ENCODE measurements around the gene MSLN.

Gene MSLN

DNA sequence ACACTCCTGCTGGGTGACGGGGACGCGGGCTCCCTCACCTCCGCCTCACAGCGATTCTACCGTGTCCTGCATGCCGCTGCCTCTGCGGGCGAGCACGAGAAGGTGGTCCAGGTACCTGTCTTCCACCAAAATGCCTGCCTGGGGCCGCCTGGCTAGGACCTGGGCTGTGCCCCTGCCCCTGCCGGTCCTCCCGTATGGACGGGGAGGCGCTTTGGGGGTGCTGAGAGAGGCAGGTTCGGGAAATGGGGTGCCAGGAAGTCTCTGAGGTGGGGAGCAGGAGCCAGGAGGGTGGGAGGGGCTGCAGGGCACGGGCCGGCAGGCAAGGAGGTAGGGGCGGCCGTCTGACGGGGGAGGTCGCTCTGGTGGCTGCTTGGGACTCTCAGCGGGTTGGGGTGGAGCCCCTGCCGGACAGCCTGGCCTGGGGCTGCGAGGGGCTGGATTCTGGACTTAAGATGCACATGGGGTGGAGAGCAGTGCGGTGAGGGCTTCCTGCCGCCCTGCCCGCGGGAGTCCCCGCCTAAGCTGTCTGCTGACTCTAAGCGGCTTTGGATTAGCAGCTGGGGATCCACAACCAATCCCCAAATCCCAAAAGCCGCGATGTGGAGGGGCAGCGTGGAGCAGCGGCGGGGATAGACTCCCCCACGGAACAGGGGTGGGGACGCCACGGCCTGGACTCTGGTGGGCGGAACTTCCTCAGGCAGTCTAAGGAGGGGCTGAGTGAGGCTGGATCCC is 33.7 kb downstream of the MSLN start:
- Histone ChIP-seq H3K27me3 (ENCODE audit: control insufficient read depth, insufficient read depth, low read length, poor library complexity, severe bottlenecking) (peaks cover 10% of the 10 kb centered on the region), H3K27ac (ENCODE audit: insufficient read depth, low read depth, low read length, poor library complexity, severe bottlenecking) (no peak overlapping the region), H3K4me1 (ENCODE audit: control insufficient read depth, insufficient read depth, low read length) (peaks cover 5% of the 10 kb centered on the region), H3K36me3 (ENCODE audit: control insufficient read depth, insufficient read depth, low read length) (peaks cover 28% of the 10 kb centered on the region), H3K9me3 (ENCODE audit: control insufficient read depth, low read length) (no peaks in the 10 kb centered on the region), H3K4me3 (ENCODE audit: insufficient read depth, low read depth, low read length) (no peak overlapping the region)
- 92 to 94% methylated on average over 40 of the region's 40 CpGs for WGBS, 2 experiments

DNA sequence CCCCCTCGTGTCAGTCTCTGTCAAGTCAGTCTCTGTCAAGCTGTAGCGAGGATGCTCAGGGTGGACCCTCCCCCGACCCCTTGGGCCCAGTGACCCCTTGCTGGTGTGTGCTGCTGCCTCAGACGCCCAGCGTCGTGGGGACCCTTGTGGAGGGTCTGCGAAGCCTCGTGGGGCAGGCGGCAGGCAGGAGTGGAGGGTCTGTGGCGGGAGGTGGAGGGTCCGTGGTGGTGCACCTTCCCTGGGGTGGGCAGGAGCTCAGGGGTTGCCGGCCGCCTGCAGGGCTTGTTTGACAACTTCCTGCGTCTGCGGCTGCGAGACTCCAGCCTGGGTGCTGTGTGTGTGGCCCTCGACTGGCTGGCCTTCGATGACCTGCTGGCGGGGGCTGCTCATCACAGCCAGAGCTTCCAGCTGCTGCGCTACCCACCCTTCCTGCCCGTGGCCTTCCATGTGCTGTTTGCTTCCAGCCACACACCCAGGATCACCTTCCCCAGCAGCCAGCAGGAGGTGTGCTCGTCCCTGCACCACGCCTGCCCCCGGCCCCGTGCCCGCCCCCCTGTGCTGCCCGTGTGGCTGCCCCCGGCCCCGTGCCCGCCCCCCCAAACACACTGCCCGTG is 34.4 kb downstream of the MSLN start:
- Histone ChIP-seq H3K36me3 (ENCODE audit: control insufficient read depth, insufficient read depth, low read length) (peaks cover 28% of the 10 kb centered on the region), H3K27ac (ENCODE audit: insufficient read depth, low read depth, low read length, poor library complexity, severe bottlenecking) (no peak overlapping the region), H3K9me3 (ENCODE audit: control insufficient read depth, low read length) (no peaks in the 10 kb centered on the region), H3K27me3 (ENCODE audit: control insufficient read depth, insufficient read depth, low read length, poor library complexity, severe bottlenecking) (peaks cover 17% of the 10 kb centered on the region), H3K4me1 (ENCODE audit: control insufficient read depth, insufficient read depth, low read length) (peaks cover under 1% of the 10 kb centered on the region), H3K4me3 (ENCODE audit: insufficient read depth, low read depth, low read length) (no peak overlapping the region)
- WGBS, 2 experiments, result 91 to 94% methylated on average over 26 to 30 of the region's 31 CpGs

DNA sequence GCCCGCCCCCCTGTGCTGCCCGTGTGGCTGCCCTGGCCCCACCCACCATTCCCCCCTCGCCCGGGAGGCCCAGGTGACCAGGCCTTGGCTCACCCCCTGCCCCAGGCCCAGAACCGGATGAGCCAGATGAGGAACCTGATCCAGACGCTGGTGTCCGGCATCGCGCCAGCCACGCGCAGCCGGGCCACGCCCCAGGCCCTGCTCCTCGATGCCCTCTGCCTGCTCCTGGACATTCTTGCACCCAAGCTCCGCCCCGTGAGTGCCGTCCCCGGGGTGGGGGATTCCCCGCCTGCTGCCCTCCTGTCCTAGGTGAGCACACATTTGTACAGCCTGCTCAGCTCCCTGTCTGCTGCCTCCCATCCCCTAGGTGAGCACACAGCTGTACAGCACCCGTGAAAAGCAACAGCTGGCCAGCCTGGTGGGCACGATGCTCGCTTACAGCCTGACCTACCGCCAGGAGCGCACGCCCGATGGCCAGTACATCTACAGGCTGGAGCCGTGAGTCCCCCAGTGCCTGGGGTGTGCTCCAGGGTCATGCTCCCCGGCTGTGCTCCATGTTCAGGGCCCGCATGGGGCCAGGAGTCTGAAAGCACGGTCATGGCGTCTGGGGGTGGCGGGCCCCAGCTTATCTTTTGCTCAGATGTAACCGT is 35.2 kb downstream of the MSLN start:
- 93 to 95% methylated on average over 32 of the region's 33 CpGs for WGBS, 2 experiments
- Histone ChIP-seq H3K36me3 (ENCODE audit: control insufficient read depth, insufficient read depth, low read length) (peaks cover 20% of the 10 kb centered on the region), H3K4me3 (ENCODE audit: insufficient read depth, low read depth, low read length) (no peak overlapping the region)

DNA sequence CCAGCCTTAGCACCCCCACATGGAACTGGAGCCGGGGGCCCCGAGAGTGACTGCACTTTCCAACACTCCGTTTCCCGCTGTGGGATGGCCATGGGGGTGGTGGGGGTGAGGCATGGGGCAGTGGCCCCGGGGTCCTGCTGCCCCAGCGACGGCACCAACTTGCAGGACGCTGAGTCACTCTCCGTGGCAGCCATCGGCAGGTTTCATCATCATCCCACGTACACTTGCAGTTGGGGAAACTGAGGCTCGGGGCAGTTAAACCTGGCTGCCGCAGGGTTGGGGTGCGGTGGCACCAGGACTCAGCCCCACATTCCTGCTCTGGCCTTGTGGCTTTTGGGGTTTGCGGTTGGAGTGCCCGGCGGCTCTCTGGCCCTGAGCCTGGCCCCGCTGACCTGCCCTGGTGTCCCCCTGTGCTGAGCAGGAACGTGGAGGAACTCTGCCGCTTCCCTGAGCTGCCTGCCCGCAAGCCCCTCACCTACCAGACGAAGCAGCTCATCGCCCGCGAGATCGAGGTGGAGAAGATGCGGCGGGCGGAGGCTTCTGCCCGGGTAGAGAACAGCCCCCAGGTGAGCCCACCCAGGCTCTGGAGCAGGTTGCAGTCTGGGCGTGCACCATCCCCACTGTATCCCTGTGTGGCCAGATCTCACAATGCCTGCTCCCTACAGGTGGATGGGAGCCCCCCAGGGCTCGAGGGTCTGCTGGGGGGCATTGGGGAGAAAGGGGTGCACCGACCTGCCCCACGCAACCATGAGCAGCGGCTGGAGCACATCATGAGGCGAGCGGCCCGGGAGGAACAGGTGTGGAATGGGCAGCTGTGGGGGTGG is 36.0 kb downstream of the MSLN start:
- Histone ChIP-seq H3K27me3 (ENCODE audit: control insufficient read depth, insufficient read depth, low read length, poor library complexity, severe bottlenecking) (peaks cover 32% of the 10 kb centered on the region), H3K9me3 (ENCODE audit: control insufficient read depth, low read length) (no peaks in the 10 kb centered on the region), H3K36me3 (ENCODE audit: control insufficient read depth, insufficient read depth, low read length) (peaks cover 12% of the 10 kb centered on the region), H3K4me1 (ENCODE audit: control insufficient read depth, insufficient read depth, low read length) (peaks cover 11% of the 10 kb centered on the region), H3K27ac (ENCODE audit: insufficient read depth, low read depth, low read length, poor library complexity, severe bottlenecking) (no peak overlapping the region), H3K4me3 (ENCODE audit: insufficient read depth, low read depth, low read length) (no peak overlapping the region)
- WGBS, 2 experiments, result 95 to 96% methylated on average over 38 of the region's 38 CpGs

More for the DNA sequence above, 35.2 kb downstream of the MSLN start:
- Histone ChIP-seq H3K27me3 (ENCODE audit: control insufficient read depth, insufficient read depth, low read length, poor library complexity, severe bottlenecking) (peaks cover 24% of the 10 kb centered on the region), H3K27ac (ENCODE audit: insufficient read depth, low read depth, low read length, poor library complexity, severe bottlenecking) (no peak overlapping the region), H3K4me1 (ENCODE audit: control insufficient read depth, insufficient read depth, low read length) (peaks cover 6% of the 10 kb centered on the region), H3K9me3 (ENCODE audit: control insufficient read depth, low read length) (no peaks in the 10 kb centered on the region)

DNA sequence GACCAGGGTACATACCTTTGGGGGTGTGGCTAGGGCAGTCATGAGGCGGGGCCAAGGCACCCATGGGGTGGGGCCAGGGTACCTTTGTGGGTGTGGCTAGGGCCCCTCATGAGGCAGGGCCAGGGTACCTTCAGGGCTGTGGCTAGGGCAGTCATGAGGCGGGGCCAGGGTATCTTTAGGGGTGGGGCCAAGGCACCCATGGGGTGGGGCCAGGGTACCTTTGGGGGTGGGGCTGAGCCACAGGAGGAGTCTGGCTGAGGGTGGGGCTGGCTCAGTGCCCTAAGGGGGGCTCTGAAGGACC is 36.5 kb downstream of the MSLN start:
- Histone ChIP-seq H3K27me3 (ENCODE audit: control insufficient read depth, insufficient read depth, low read length, poor library complexity, severe bottlenecking) (peaks cover 38% of the 10 kb centered on the region), H3K36me3 (ENCODE audit: control insufficient read depth, insufficient read depth, low read length) (peaks cover 8% of the 10 kb centered on the region), H3K4me1 (ENCODE audit: control insufficient read depth, insufficient read depth, low read length) (peaks cover 11% of the 10 kb centered on the region), H3K9me3 (ENCODE audit: control insufficient read depth, low read length) (no peaks in the 10 kb centered on the region), H3K4me3 (ENCODE audit: insufficient read depth, low read depth, low read length) (no peak overlapping the region), H3K27ac (ENCODE audit: insufficient read depth, low read depth, low read length, poor library complexity, severe bottlenecking) (no peak overlapping the region)
- 94 to 95% methylated on average over 2 of the region's 2 CpGs for WGBS, 2 experiments

DNA sequence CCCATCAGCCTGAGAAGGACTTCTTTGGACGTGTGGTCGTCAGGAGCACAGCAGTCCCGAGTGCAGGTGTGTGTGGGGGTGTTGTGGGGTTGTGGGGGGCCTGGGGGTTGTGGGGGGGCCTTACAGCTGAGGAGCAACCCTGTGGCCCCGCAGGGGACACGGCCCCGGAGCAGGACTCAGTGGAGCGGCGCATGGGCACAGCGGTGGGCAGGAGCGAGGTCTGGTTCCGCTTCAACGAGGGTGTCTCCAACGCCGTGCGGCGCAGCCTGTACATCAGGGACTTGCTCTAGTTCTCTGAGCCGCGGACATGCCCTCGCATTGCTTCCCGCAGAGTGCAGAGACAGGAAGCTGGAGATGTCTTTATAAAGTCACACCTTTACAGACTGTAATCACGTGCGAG is 37.2 kb downstream of the MSLN start:
- 95 to 98% methylated on average over 22 of the region's 22 CpGs for WGBS, 2 experiments
- H3K4me1 ChIP-seq (ENCODE audit: control insufficient read depth, insufficient read depth, low read length), result peaks cover 11% of the 10 kb centered on the region
- H3K27me3 ChIP-seq (ENCODE audit: control insufficient read depth, insufficient read depth, low read length, poor library complexity, severe bottlenecking), result peaks cover 44% of the 10 kb centered on the region
- no peak overlapping the region for H3K27ac ChIP-seq (ENCODE audit: insufficient read depth, low read depth, low read length, poor library complexity, severe bottlenecking)
- H3K9me3 ChIP-seq (ENCODE audit: control insufficient read depth, low read length), result no peaks in the 10 kb centered on the region
- peaks cover 4% of the 10 kb centered on the region for H3K36me3 ChIP-seq (ENCODE audit: control insufficient read depth, insufficient read depth, low read length)
- H3K4me3 ChIP-seq (ENCODE audit: insufficient read depth, low read depth, low read length), result no peak overlapping the region

DNA sequence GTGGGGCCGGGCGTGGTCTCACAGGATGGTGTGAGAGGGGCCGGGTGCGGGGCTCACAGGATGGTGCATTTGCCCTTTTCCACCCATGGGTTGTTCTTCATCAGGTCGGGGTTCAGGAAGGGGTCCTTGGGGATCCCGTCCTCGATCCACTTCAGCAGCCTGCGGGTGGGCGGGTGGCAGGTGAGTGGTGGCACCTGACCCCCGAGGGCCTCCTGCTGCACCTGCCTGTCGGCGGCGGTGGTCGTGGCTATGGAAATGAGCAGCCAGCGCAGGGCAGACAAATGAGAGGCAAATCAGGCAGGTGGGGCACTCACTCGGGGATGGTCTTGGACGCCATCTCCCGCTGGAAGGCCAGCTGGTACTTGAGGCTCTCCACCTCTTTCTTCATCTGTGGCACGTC is 38.1 kb downstream of the MSLN start:
- H3K4me1 ChIP-seq (ENCODE audit: control insufficient read depth, insufficient read depth, low read length), result peaks cover 11% of the 10 kb centered on the region
- peaks cover 54% of the 10 kb centered on the region for H3K27me3 ChIP-seq (ENCODE audit: control insufficient read depth, insufficient read depth, low read length, poor library complexity, severe bottlenecking)
- no peaks in the 10 kb centered on the region for H3K9me3 ChIP-seq (ENCODE audit: control insufficient read depth, low read length)
- no peak overlapping the region for H3K4me3 ChIP-seq (ENCODE audit: insufficient read depth, low read depth, low read length)
- H3K27ac ChIP-seq (ENCODE audit: insufficient read depth, low read depth, low read length, poor library complexity, severe bottlenecking), result no peak overlapping the region
- 93 to 94% methylated on average over 19 of the region's 19 CpGs for WGBS, 2 experiments
- H3K36me3 ChIP-seq (ENCODE audit: control insufficient read depth, insufficient read depth, low read length), result peaks cover 4% of the 10 kb centered on the region

DNA sequence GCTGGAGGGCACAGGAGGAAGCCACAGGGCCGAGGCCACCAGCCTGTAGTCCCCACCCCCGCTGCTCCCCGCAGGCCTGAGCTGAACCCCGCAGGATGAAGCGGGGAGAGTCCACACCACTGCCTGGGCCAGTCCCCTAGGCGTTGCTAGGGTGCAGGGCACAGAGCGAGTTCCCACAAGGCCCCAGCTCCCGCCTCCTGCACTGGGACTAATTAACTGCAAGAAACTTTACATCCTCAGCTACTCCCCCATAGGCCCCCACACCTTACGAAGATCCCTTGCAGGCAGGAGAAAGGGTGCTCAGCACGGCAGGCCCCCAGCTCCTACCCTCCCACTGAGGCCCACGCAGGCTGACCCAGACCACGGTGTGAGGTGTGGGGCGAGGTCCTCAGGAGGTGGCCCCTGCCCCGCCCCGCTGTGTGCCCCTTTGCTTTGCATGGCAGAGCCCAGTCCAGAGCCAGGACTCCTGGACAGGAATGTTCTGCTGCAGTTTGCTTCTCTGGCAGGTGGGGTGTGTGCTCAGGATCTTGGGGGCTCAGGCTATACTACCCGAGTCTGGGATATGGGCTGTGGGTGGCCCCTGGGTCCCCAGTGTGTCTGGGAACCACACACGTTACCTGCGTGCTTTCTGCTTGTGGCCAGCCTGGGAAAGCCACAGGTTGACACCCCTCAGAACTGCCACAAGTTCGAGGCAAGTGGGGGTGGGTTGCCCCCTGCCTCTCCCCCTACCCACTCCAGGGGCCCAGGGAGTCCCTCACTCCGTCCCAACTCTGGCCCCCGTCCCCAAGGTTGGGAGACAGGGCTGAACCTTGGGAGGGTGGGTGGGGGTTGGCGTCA is 38.8 kb downstream of the MSLN start:
- H3K4me1 ChIP-seq (ENCODE audit: control insufficient read depth, insufficient read depth, low read length), result peaks cover 11% of the 10 kb centered on the region
- H3K36me3 ChIP-seq (ENCODE audit: control insufficient read depth, insufficient read depth, low read length), result peaks cover 4% of the 10 kb centered on the region
- 83 to 87% methylated on average over 22 of the region's 22 CpGs for WGBS, 2 experiments
- H3K9me3 ChIP-seq (ENCODE audit: control insufficient read depth, low read length), result no peaks in the 10 kb centered on the region
- H3K27me3 ChIP-seq (ENCODE audit: control insufficient read depth, insufficient read depth, low read length, poor library complexity, severe bottlenecking), result peaks cover 56% of the 10 kb centered on the region
- no peak overlapping the region for H3K27ac ChIP-seq (ENCODE audit: insufficient read depth, low read depth, low read length, poor library complexity, severe bottlenecking)
- no peak overlapping the region for H3K4me3 ChIP-seq (ENCODE audit: insufficient read depth, low read depth, low read length)

DNA sequence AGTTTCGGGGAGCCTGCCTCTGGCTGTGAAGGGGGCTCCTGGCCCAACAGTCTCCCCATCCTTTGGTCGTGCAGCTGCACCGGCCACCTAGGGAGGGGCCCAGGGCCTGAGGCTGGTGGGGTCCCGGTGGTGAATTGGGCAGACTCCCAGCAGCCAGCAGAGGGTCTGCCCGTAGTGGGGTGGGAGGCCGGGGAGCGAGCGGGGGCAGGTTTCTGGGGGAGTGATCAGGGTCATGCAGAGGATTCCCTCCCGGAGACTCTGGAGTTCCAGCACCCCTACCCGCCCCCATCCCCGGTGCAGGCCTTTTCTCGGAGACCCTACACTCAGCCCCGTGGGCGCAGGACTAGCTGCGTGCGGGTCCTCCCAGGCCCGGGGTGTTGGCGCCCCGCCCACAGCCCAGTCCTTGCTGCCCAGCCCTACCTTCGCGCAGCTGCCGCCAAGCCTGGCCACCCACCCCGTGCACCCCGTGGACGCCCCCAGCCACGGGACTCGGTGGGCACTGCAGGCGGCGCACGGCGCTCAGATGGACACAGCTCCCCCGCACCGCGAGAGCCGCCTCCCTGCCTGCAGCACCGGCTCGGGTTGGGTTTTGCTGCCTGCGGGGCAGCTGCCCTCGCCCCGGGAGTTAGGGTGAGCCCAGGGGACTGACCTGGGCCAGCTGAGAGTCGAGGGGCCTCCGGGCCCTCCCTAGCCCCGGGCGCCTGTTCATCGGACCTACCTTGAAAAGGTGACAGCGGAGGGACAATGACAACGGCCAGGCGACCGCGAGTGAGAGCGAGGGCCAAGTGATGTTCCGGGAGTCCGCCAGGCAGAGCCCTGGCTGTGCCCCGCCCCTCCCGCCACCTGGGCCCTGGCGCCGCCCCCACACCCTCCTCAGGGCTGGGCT is 39.7 kb downstream of the MSLN start, which contains the start of gene GNG13:
Gene GNG13 (minus strand): TSS at position 787 of the 886 bp plus-strand sequence. CDS start 1,657 bp downstream, outside the sequence.
- Histone ChIP-seq H3K36me3 (ENCODE audit: control insufficient read depth, insufficient read depth, low read length) (peaks cover 4% of the 10 kb centered on the region), H3K27me3 (ENCODE audit: control insufficient read depth, insufficient read depth, low read length, poor library complexity, severe bottlenecking) (peaks cover 65% of the 10 kb centered on the region), H3K27ac (ENCODE audit: insufficient read depth, low read depth, low read length, poor library complexity, severe bottlenecking) (no peak within 1 kb of the TSS), H3K4me3 (ENCODE audit: insufficient read depth, low read depth, low read length) (peak within 1 kb of the TSS; percentile 20), H3K4me1 (ENCODE audit: control insufficient read depth, insufficient read depth, low read length) (peaks cover 15% of the 10 kb centered on the region), H3K9me3 (ENCODE audit: control insufficient read depth, low read length) (no peaks in the 10 kb centered on the region)
- 11 to 12% methylated on average over 57 of the region's 57 CpGs for WGBS, 2 experiments
